ENCODE results near the gene ODR4.

DNA sequence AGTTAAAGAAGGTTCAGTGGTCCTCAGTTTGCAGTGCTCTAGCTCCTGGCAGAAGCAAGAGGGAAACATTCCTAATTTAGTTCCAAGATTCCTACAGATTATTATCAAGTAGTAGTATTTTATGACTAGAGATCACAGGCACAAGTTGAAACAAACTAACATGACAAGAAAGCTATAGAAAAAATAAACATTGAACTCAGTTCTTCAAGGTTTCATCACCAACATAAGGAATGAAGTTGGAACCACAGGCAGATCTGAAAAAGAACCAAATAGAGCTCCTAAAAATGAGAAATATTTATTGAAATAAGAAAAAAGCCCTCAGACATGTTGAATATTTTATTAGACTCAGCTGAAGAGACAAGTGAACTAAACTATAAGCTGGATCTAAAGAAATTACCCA lies 44.7 kb downstream of the ODR4 start:
- no peak for TF ChIP-seq EZH2 (IDR thresholded peaks at IDR 0.05; ENCODE audit: low read depth)
- TF ChIP-seq CTCF (conservative IDR thresholded peaks at IDR 0.05), result no peak
